GM12878 (cell line): ENCODE results near the gene WTAP. TPM values are rescaled to one million over a fixed set of nuclear protein-coding genes. Genes with fewer than 3 reads are reported as not detected.

Experiments
- ASH2L ChIP-seq: fragments of 300-600, 200-600 bp; sonication (generic); IDR thresholded peaks from 2 replicates; pipeline ENCODE4 v1.6.1; 2017; ENCODE audit warnings: low read depth, mild to moderate bottlenecking, borderline replicate concordance
- BCL11A ChIP-seq: IDR thresholded peaks from 2 replicates; pipeline ENCODE4 v1.6.1; 2011; ENCODE audit warnings: low read depth, low read length
- CHD2 ChIP-seq: IDR thresholded peaks from 2 replicates; pipeline ENCODE4 v1.6.1; 2011; ENCODE audit warnings: low read depth, low read length, improper control_type of control experiment, borderline replicate concordance
- CREM ChIP-seq: IDR thresholded peaks from 2 replicates; pipeline ENCODE4 v1.6.1; 2014; ENCODE audit warnings: antibody characterized with exemption, low read depth
- ETV6 ChIP-seq, 2 experiments: fragments of 450-650 bp in 1 of 2; IDR thresholded peaks in 1 of 2; conservative IDR thresholded peaks in 1 of 2; 2 replicates each; pipeline ENCODE4 v1.6.1; 2014; ENCODE audit warnings: antibody characterized with exemption in 1 of 2, borderline replicate concordance in 1 of 2, low read depth in 1 of 2, mild to moderate bottlenecking in 1 of 2, moderate library complexity in 1 of 2
- EZH2 ChIP-seq: IDR thresholded peaks from 2 replicates; pipeline ENCODE4 v1.6.1; 2012; ENCODE audit warnings: low read depth, mild to moderate bottlenecking, control low read depth, inconsistent platforms, low read length, borderline replicate concordance; ENCODE audit not compliant: control insufficient read depth
- FOXM1 ChIP-seq: IDR thresholded peaks from 2 replicates; pipeline ENCODE4 v1.6.1; 2012; ENCODE audit warnings: low read depth, mild to moderate bottlenecking, inconsistent platforms, low read length, moderate library complexity
- IKZF1 ChIP-seq: fragments of 450-650 bp; conservative IDR thresholded peaks from 2 replicates; pipeline ENCODE4 v1.6.1; 2017; ENCODE audit warnings: antibody characterized with exemption, mild to moderate bottlenecking
- IRF4 ChIP-seq: IDR thresholded peaks from 2 replicates; pipeline ENCODE4 v1.6.1; 2011; ENCODE audit warnings: low read depth, low read length
- KLF5 ChIP-seq: fragments of 450-650 bp; IDR thresholded peaks from 2 replicates; pipeline ENCODE4 v1.6.1; 2014; ENCODE audit warnings: mild to moderate bottlenecking; ENCODE audit not compliant: partially characterized antibody
- LARP7 ChIP-seq: fragments of 450-650 bp; IDR thresholded peaks from 2 replicates; pipeline ENCODE4 v1.6.1; 2017; ENCODE audit warnings: mild to moderate bottlenecking
- MTA3 ChIP-seq: IDR thresholded peaks from 2 replicates; pipeline ENCODE4 v1.6.1; 2012; ENCODE audit warnings: low read length, inconsistent platforms, borderline replicate concordance
- RAD51 ChIP-seq: fragments of 450-650 bp; IDR thresholded peaks from 2 replicates; pipeline ENCODE4 v1.6.1; 2016; ENCODE audit warnings: moderate library complexity, mild to moderate bottlenecking, inconsistent platforms
- RUNX3 ChIP-seq: IDR thresholded peaks from 2 replicates; pipeline ENCODE4 v1.6.1; 2012; ENCODE audit warnings: low read length, inconsistent platforms
- USF2 ChIP-seq: IDR thresholded peaks from 2 replicates; pipeline ENCODE4 v1.6.1; 2011; ENCODE audit warnings: low read depth, low read length, improper control_type of control experiment, borderline replicate concordance
- ZBTB11 ChIP-seq: fragments of 450-650 bp; formaldehyde crosslinking; IDR thresholded peaks from 2 replicates; pipeline ENCODE4 v1.5.0; 2022; ENCODE audit warnings: mild to moderate bottlenecking, missing genetic modification characterization
- ZBTB4 ChIP-seq: fragments of 450-650 bp; formaldehyde crosslinking; IDR thresholded peaks from 2 replicates; pipeline ENCODE4 v1.4.0; 2022; ENCODE audit warnings: mild to moderate bottlenecking, moderate library complexity
- ZNF592 ChIP-seq: fragments of 450-650 bp; IDR thresholded peaks from 2 replicates; pipeline ENCODE4 v1.6.1; 2017; ENCODE audit warnings: mild to moderate bottlenecking, moderate library complexity
- polyA plus RNA-seq, 11 experiments: library from polyadenylated mRNA; depleted of rRNA in 4 of 11; unstranded in 6 of 11; stranded (reverse) in 5 of 11; fragments of >200 nt; fragmentation: Nextera tagmentation in 4 of 11; fragmentation: Illumina TruSeq in 1 of 11; extraction: Ambion mirVana in 4 of 11; extraction: Trizol in 1 of 11; gene quantifications; 1 replicate in 1 of 11; 2 replicates in 10 of 11; pipeline versions ENCODE4 v1.2.1 to v1.2.3, GENCODE V29; 2011 to 2016; ENCODE audit warnings: inconsistent platforms in 2 of 11, missing spikeins in 2 of 11, low read depth in 1 of 11
- total RNA-seq, 4 experiments: library from RNA; depleted of rRNA in 3 of 4; stranded (reverse); fragments of >200 nt in 3 of 4; fragmentation: Illumina TruSeq in 1 of 4; extraction: Trizol in 1 of 4; gene quantifications; 2 replicates each; pipeline versions ENCODE4 v1.2.1 to v1.2.3, GENCODE V29; 2013 to 2021

WTAP gene
- total and polyA plus RNA-seq, 10 of the 15 experiments (the other 5 are each of a cell fraction or from before 2014, with no cell fraction given), result 38.7 to 132 (median 83.1) TPM

GRCh38 chr6:159761873-159762680 is 34.8 kb downstream of the WTAP start, which contains the start of gene ACAT2 (continued):
- no peak for TF ChIP-seq ZNF592
- TF ChIP-seq EZH2, result no peak
- TF ChIP-seq IRF4, result no peak
- TF ChIP-seq BCL11A, result no peak
- no peak for TF ChIP-seq ZBTB11 (CRISPR knock-in tag)
- no peak for TF ChIP-seq FOXM1
- TF ChIP-seq LARP7, result peak; percentile 91
- TF ChIP-seq ASH2L, result no peak
- TF ChIP-seq MTA3, result no peak
- no peak for TF ChIP-seq RUNX3
- peak; percentile 80 for TF ChIP-seq KLF5
- TF ChIP-seq IKZF1, result peak; percentile 82
- peak; percentile 47; the same call in 1 of the 2 replicates for TF ChIP-seq ZBTB4 (CRISPR knock-in tag)
- peak; percentile 85 for TF ChIP-seq CREM
- no peak for TF ChIP-seq ETV6 (conservative IDR thresholded peaks at IDR 0.05 in 1 of 2, IDR thresholded peaks at IDR 0.05 in 1 of 2; ENCODE audit: borderline replicate concordance in 1 of 2, low read depth in 1 of 2)
- no peak for TF ChIP-seq RAD51
- peak; percentile 91 for TF ChIP-seq CHD2
- no peak for TF ChIP-seq USF2
